Neural cell (in vitro differentiated cells): ENCODE data around the gene HOXA5. TPM values are rescaled to one million over a fixed set of nuclear protein-coding genes. Genes with fewer than 3 reads are reported as not detected.

Experiments used
- H2AFZ ChIP-seq: fragments of 200-600, 300-800 bp; sonication (generic), shearing (Covaris generic); 2 replicates; pipeline ENCODE4 v1.6.0; 2014; ENCODE audit warnings: low read depth, mild to moderate bottlenecking, antibody characterized with exemption, low read length, moderate library complexity
- H3F3A ChIP-seq: fragments of 200-600 bp; shearing (Covaris generic); 2 replicates; pipeline ENCODE4 v1.6.1; 2016; ENCODE audit warnings: mild to moderate bottlenecking, moderate library complexity, mixed read lengths, antibody characterized with exemption, low read length; ENCODE audit not compliant: insufficient read depth, poor library complexity, severe bottlenecking
- H3K27ac ChIP-seq: fragments of 200-600, 300-800 bp; sonication (generic), shearing (Covaris generic); 2 replicates; pipeline ENCODE4 v1.5.1; 2014; ENCODE audit warnings: mild to moderate bottlenecking, low read length, moderate library complexity
- H3K27me3 ChIP-seq: fragments of 300-800, 200-600 bp; sonication (generic), shearing (Covaris generic); 2 replicates; pipeline ENCODE4 v1.6.0; 2014; ENCODE audit warnings: mild to moderate bottlenecking, low read depth, low read length, moderate library complexity; ENCODE audit not compliant: insufficient read depth
- H3K36me3 ChIP-seq: fragments of 300-800, 200-600 bp; sonication (generic), shearing (Covaris generic); 2 replicates; pipeline ENCODE4 v1.5.1; 2014; ENCODE audit warnings: mild to moderate bottlenecking, antibody characterized with exemption, low read length, moderate library complexity; ENCODE audit not compliant: insufficient read depth
- H3K4me2 ChIP-seq: fragments of 300-800, 200-600 bp; sonication (generic), shearing (Covaris generic); 2 replicates; pipeline ENCODE4 v1.6.0; 2014; ENCODE audit warnings: mild to moderate bottlenecking, low read length
- H3K4me3 ChIP-seq: fragments of 300-800, 200-600 bp; sonication (generic), shearing (Covaris generic); 2 replicates; pipeline ENCODE4 v1.5.1; 2014; ENCODE audit warnings: mild to moderate bottlenecking, low read length, moderate library complexity
- H3K79me2 ChIP-seq: fragments of 200-600 bp; shearing (Covaris generic); replicated peaks from 2 replicates; pipeline ENCODE4 v1.6.0; 2014; ENCODE audit warnings: mild to moderate bottlenecking, low read length, moderate library complexity; ENCODE audit not compliant: insufficient read depth
- H3K9ac ChIP-seq: fragments of 300-800, 200-600 bp; sonication (generic), shearing (Covaris generic); 2 replicates; pipeline ENCODE4 v1.6.1; 2016; ENCODE audit warnings: mild to moderate bottlenecking, low read length, mixed read lengths
- H3K9me2 ChIP-seq: fragments of 200-600 bp; shearing (Covaris generic); 2 replicates; pipeline ENCODE4 v1.6.1; 2016; ENCODE audit warnings: mild to moderate bottlenecking, low read length, mixed read lengths; ENCODE audit not compliant: insufficient read depth
- H3K9me3 ChIP-seq: fragments of 200-600, 300-800 bp; sonication (generic), shearing (Covaris generic); 2 replicates; pipeline ENCODE4 v1.6.1; 2016; ENCODE audit warnings: mild to moderate bottlenecking, mixed run types, low read length, moderate library complexity, mixed read lengths
- H4K20me1 ChIP-seq: fragments of 200-600 bp; shearing (Covaris generic); 2 replicates; pipeline ENCODE4 v1.6.1; 2016; ENCODE audit warnings: mild to moderate bottlenecking, mixed run types; ENCODE audit not compliant: insufficient read depth
- CTCF ChIP-seq: fragments of 450-650 bp; IDR thresholded peaks from 2 replicates; pipeline ENCODE4 v1.5.1; 2014; ENCODE audit warnings: antibody characterized with exemption, mild to moderate bottlenecking, moderate library complexity; ENCODE audit not compliant: poor library complexity, severe bottlenecking
- EP300 ChIP-seq: fragments of 450-650 bp; conservative IDR thresholded peaks from 2 replicates; pipeline ENCODE4 v1.6.1; 2014; ENCODE audit warnings: antibody characterized with exemption, mild to moderate bottlenecking, moderate library complexity; ENCODE audit not compliant: poor library complexity, severe bottlenecking
- EZH2 ChIP-seq: fragments of 200-600, 300-800 bp; shearing (Covaris generic), sonication (generic); IDR thresholded peaks from 2 replicates; pipeline ENCODE4 v1.6.1; 2014; ENCODE audit warnings: antibody characterized with exemption, low read length, borderline replicate concordance, mild to moderate bottlenecking; ENCODE audit not compliant: insufficient read depth, poor library complexity, severe bottlenecking
- MXI1 ChIP-seq: fragments of 450-650 bp; conservative IDR thresholded peaks from 2 replicates; pipeline ENCODE4 v1.6.1; 2014; ENCODE audit warnings: antibody characterized with exemption, mild to moderate bottlenecking; ENCODE audit not compliant: poor library complexity, severe bottlenecking
- POLR2AphosphoS5 ChIP-seq: IDR thresholded peaks from 2 replicates; pipeline ENCODE4 v1.6.1; 2012
- RAD21 ChIP-seq: fragments of 450-650 bp; conservative IDR thresholded peaks from 2 replicates; pipeline ENCODE4 v1.6.1; 2014; ENCODE audit warnings: antibody characterized with exemption, mild to moderate bottlenecking, moderate library complexity
- REST ChIP-seq: IDR thresholded peaks from 2 replicates; pipeline ENCODE4 v1.6.1; 2012; ENCODE audit warnings: borderline replicate concordance
- SMC3 ChIP-seq: fragments of 450-650 bp; conservative IDR thresholded peaks from 2 replicates; pipeline ENCODE4 v1.6.1; 2014; ENCODE audit warnings: antibody characterized with exemption, mild to moderate bottlenecking, moderate library complexity; ENCODE audit not compliant: poor library complexity
- TAF1 ChIP-seq: IDR thresholded peaks from 2 replicates; pipeline ENCODE4 v1.6.1; 2012; ENCODE audit warnings: low read depth
- polyA plus RNA-seq: library from polyadenylated mRNA; depleted of rRNA; stranded (reverse); fragments of >200 nt; gene quantifications from 2 replicates; pipeline ENCODE4 v1.2.3, GENCODE V29; 2014

HOXA5 gene
- polyA plus RNA-seq, 1 donor from 2014 or later, result not detected

- no peaks in the 10 kb centered on the region for H4K20me1 ChIP-seq
- H3K27ac ChIP-seq, result no peak overlapping the region
- H3K4me3 ChIP-seq, result no peak overlapping the region
- no peaks in the 10 kb centered on the region for H3K9me2 ChIP-seq
- peaks cover 99% of the 10 kb centered on the region for H3K27me3 ChIP-seq
- peaks cover 19% of the 10 kb centered on the region for H3K9me3 ChIP-seq
- no peaks in the 10 kb centered on the region for H3K36me3 ChIP-seq
- H2AFZ ChIP-seq, result no peak overlapping the region
- no peak overlapping the region for H3K9ac ChIP-seq
- TF ChIP-seq SMC3 (no peak), EP300 (no peak), POLR2AphosphoS5 (no peak), CTCF (no peak), EZH2 (no peak), REST (no peak), TAF1 (no peak), RAD21 (no peak), MXI1 (no peak)
- H3F3A ChIP-seq, result no peaks in the 10 kb centered on the region
- H3K79me2 ChIP-seq, result no peaks in the 10 kb centered on the region
- H3K4me2 ChIP-seq, result no peak overlapping the region
Observed at GRCh38 chr7:27091941-27092818, 51.3 kb downstream of the HOXA5 start.

- no peak overlapping the region for H2AFZ ChIP-seq
- no peak overlapping the region for H3K27ac ChIP-seq
- no peak overlapping the region for H3K4me2 ChIP-seq
- no peaks in the 10 kb centered on the region for H3F3A ChIP-seq
- no peaks in the 10 kb centered on the region for H3K36me3 ChIP-seq
- peaks cover 19% of the 10 kb centered on the region for H3K9me3 ChIP-seq
- TF ChIP-seq EP300 (no peak), POLR2AphosphoS5 (no peak), TAF1 (no peak), CTCF (no peak), EZH2 (no peak), REST (no peak), RAD21 (no peak), MXI1 (no peak), SMC3 (no peak)
- no peak overlapping the region for H3K4me3 ChIP-seq
- no peaks in the 10 kb centered on the region for H4K20me1 ChIP-seq
- no peak overlapping the region for H3K9ac ChIP-seq
- no peaks in the 10 kb centered on the region for H3K79me2 ChIP-seq
- peaks cover 99% of the 10 kb centered on the region for H3K27me3 ChIP-seq
- no peaks in the 10 kb centered on the region for H3K9me2 ChIP-seq
Observed at GRCh38 chr7:27091105-27091504, 52.4 kb downstream of the HOXA5 start.
